B cell (primary cell): ENCODE results near the gene ENTPD1. TPM values are rescaled to one million over a fixed set of nuclear protein-coding genes. Genes with fewer than 3 reads are reported as not detected.

Experiments
- ATAC-seq: fragments of 200-7000 bp; cut with Tn5 transposase; one replicate; pipeline ENCODE4 v1.10.0; 2021; ENCODE audit warnings: low read depth, mild to moderate bottlenecking, moderate number of reproducible peaks, moderate library complexity
- CTCF ChIA-PET: fragments of 350-600 bp; sonication (Branson Sonifier 250); formaldehyde crosslinking; loops from one replicate; lab custom pipeline; 2021; ENCODE audit warnings: antibody characterized with exemption, inconsistent platforms; lab: Charles Lee
- POLR2A ChIA-PET: fragments of 350-600 bp; sonication (Branson Sonifier 250); formaldehyde crosslinking; loops from one replicate; lab custom pipeline; 2021; ENCODE audit warnings: antibody characterized with exemption; lab: Charles Lee
- DNase-seq: peaks from one replicate; pipeline ENCODE4 v3.0.0; 2013
- H2AFZ ChIP-seq: 2 replicates; pipeline ENCODE4 v1.6.1; 2012; ENCODE audit warnings: mild to moderate bottlenecking, low read depth, low read length; ENCODE audit not compliant: insufficient read depth, poor library complexity, severe bottlenecking
- H3K27ac ChIP-seq, 2 donors: 1 replicate in 1 of 2; 2 replicates in 1 of 2; pipeline ENCODE4 v1.5.1; 2012 to 2013; ENCODE audit warnings: low read length in 2 of 2, mild to moderate bottlenecking in 2 of 2, moderate library complexity in 1 of 2
- H3K27me3 ChIP-seq, 4 experiments: fragments of 200-600 bp in 1 of 4; sonication (generic) in 1 of 4; replicated peaks in 1 of 4; 1 replicate in 2 of 4; 2 replicates in 2 of 4; pipeline versions ENCODE4 v1.6.1 to v1.7.0; 2013 to 2016; ENCODE audit warnings: low read length in 3 of 4, mild to moderate bottlenecking in 2 of 4, mixed read lengths in 1 of 4, moderate library complexity in 1 of 4; ENCODE audit not compliant: insufficient read depth in 4 of 4, control insufficient read depth in 3 of 4; ENCODE audit errors: control extremely low read depth in 1 of 4
- H3K36me3 ChIP-seq, 2 experiments: replicated peaks in 1 of 2; 1 replicate in 1 of 2; 2 replicates in 1 of 2; pipeline versions ENCODE4 v1.6.1 to v1.7.1; 2013; ENCODE audit warnings: low read length in 1 of 2; ENCODE audit not compliant: insufficient read depth in 2 of 2, control insufficient read depth in 1 of 2; ENCODE audit errors: control extremely low read depth in 1 of 2, extremely low read depth in 1 of 2
- H3K4me1 ChIP-seq, 2 donors: fragments of 200-600 bp in 1 of 2; sonication (generic) in 1 of 2; 1 replicate in 1 of 2; 2 replicates in 1 of 2; pipeline versions ENCODE4 v1.5.1 to v1.6.1; 2013 to 2017; ENCODE audit warnings: low read length in 2 of 2; ENCODE audit not compliant: control insufficient read depth in 2 of 2, insufficient read depth in 2 of 2
- H3K4me2 ChIP-seq: replicated peaks from 2 replicates; pipeline ENCODE3; 2012; ENCODE audit warnings: mild to moderate bottlenecking, low read depth, low read length; ENCODE audit not compliant: poor library complexity, severe bottlenecking
- H3K4me3 ChIP-seq, 5 experiments: fragments of 200-600 bp in 1 of 5; sonication (generic) in 1 of 5; 1 replicate in 3 of 5; 2 replicates in 2 of 5; pipeline versions ENCODE4 v1.5.1 to v1.7.0; 2011 to 2016; ENCODE audit warnings: low read length in 4 of 5, mild to moderate bottlenecking in 4 of 5, low read depth in 2 of 5, control low read depth in 1 of 5, moderate library complexity in 1 of 5; ENCODE audit not compliant: insufficient read depth in 1 of 5; ENCODE audit errors: control extremely low read depth in 1 of 5, extremely low read depth in 1 of 5
- H3K79me2 ChIP-seq: fragments of 200-600 bp; sonication (generic); one replicate; pipeline ENCODE4 v1.6.0; 2016; ENCODE audit warnings: low read length; ENCODE audit not compliant: control insufficient read depth, insufficient read depth
- H3K9ac ChIP-seq: fragments of 200-600 bp; sonication (generic); 2 replicates; pipeline ENCODE4 v1.6.1; 2017; ENCODE audit warnings: mild to moderate bottlenecking, low read length, moderate library complexity
- H3K9me3 ChIP-seq, 3 donors: one replicate each; pipeline versions ENCODE4 v1.6.1 to v1.7.1; 2013; ENCODE audit warnings: low read length in 2 of 3; ENCODE audit not compliant: control insufficient read depth in 2 of 3, insufficient read depth in 1 of 3; ENCODE audit errors: control extremely low read depth in 1 of 3
- H4K20me1 ChIP-seq: 2 replicates; pipeline ENCODE4 v1.6.0; 2012; ENCODE audit warnings: mild to moderate bottlenecking, low read length; ENCODE audit not compliant: insufficient read depth, control insufficient read depth, poor library complexity, severe bottlenecking
- H3K27ac Mint-ChIP-seq: one replicate; pipeline ENCODE4 v1.8.0; 2021; ENCODE audit warnings: mixed read lengths
- H3K27me3 Mint-ChIP-seq: one replicate; pipeline ENCODE4 v1.8.0; 2021; ENCODE audit warnings: mixed read lengths
- H3K4me1 Mint-ChIP-seq: one replicate; pipeline ENCODE4 v1.8.0; 2021; ENCODE audit warnings: mixed read lengths
- H3K4me3 Mint-ChIP-seq: one replicate; pipeline ENCODE4 v1.8.0; 2021; ENCODE audit warnings: mixed read lengths
- H3K9me3 Mint-ChIP-seq: one replicate; pipeline ENCODE4 v1.8.0; 2022; ENCODE audit warnings: mixed read lengths; ENCODE audit not compliant: insufficient read depth
- EZH2 ChIP-seq: IDR thresholded peaks from 2 replicates; pipeline ENCODE4 v1.6.1; 2012; ENCODE audit warnings: borderline replicate concordance, low read depth, mild to moderate bottlenecking, moderate library complexity, low read length; ENCODE audit not compliant: insufficient read depth, poor library complexity, severe bottlenecking
- WGBS: methylation state at CpG from one replicate; pipeline ENCODE4 v1.1.5; 2013; ENCODE audit warnings: missing lambda C conversion rate; ENCODE audit not compliant: insufficient coverage; 5-methylcytosine and 5-hydroxymethylcytosine counted together
- intact Hi-C: fragments of 100-400 bp; cut with micrococcal nuclease; formaldehyde crosslinking; loops from one replicate; pipeline ENCODE4 v1.10.0; 2022
- polyA plus RNA-seq: library from polyadenylated mRNA; depleted of rRNA; stranded (reverse); fragments of >200 nt; gene quantifications from 2 replicates; pipeline ENCODE4 v1.2.3, GENCODE V29; 2012
- total RNA-seq, 2 donors: library from RNA; stranded (reverse); fragments of 120-200 nt in 1 of 2; gene quantifications; 1 replicate in 1 of 2; 2 replicates in 1 of 2; pipeline versions ENCODE4 v1.2.3 to v1.2.4, GENCODE V29; 2013 to 2022
- TF ChIP-seq, protein P1 (sequence below): fragments of 200-600 bp; IDR thresholded peaks from one replicate; pipeline ENCODE4 v1.8.0; 2022; ENCODE audit warnings: antibody characterized with exemption, mild to moderate bottlenecking

The ENTPD1 gene
- total and polyA plus RNA-seq, 2 donors (not counting 1 experiment from before 2014, with no cell fraction given): 25.9 to 96.3 TPM

DNA sequence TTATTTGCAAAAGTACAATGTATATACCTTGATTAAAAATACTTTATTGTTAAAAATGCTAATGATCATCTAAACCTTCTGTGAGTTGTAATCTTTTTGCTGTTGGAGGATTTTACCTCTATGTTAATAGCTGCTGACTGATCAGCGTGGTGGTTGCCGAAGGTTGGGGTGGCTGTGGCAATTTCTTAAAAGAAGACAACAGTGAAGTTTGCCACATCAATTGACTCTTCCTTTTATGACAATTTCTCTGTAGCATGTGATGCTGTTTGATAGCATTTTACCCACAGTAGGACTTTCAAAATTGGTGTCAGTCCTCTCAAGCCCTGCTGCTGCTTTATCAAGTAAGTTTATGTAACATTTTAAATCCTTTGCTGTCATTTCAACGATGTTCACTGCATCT is 16.9 kb upstream of the ENTPD1 start:
- no peaks in the 10 kb centered on the region for H3K27me3 ChIP-seq
- TF ChIP-seq, protein P1, sequence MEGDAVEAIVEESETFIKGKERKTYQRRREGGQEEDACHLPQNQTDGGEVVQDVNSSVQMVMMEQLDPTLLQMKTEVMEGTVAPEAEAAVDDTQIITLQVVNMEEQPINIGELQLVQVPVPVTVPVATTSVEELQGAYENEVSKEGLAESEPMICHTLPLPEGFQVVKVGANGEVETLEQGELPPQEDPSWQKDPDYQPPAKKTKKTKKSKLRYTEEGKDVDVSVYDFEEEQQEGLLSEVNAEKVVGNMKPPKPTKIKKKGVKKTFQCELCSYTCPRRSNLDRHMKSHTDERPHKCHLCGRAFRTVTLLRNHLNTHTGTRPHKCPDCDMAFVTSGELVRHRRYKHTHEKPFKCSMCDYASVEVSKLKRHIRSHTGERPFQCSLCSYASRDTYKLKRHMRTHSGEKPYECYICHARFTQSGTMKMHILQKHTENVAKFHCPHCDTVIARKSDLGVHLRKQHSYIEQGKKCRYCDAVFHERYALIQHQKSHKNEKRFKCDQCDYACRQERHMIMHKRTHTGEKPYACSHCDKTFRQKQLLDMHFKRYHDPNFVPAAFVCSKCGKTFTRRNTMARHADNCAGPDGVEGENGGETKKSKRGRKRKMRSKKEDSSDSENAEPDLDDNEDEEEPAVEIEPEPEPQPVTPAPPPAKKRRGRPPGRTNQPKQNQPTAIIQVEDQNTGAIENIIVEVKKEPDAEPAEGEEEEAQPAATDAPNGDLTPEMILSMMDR: no peak
- TF ChIP-seq EZH2: no peak
- no peaks in the 10 kb centered on the region for H3K9me3 ChIP-seq
- intact Hi-C loops: no loop called here
- ATAC-seq (no peak), DNase-seq (no peak)
- POLR2A ChIA-PET: no interaction called here
- peaks cover 36% of the 10 kb centered on the region for H3K4me1 Mint-ChIP-seq
- H3K27me3 Mint-ChIP-seq: no peaks in the 10 kb centered on the region
- WGBS: no CpG with 5 or more reads among the region's 3 CpGs
- no peak overlapping the region for H2AFZ ChIP-seq
- CTCF ChIA-PET: interaction anchor here (1.3 to 11.1 kb wide), 4 partner anchors 18 to 103 kb away, joined by 3 to 115 read pairs (median 46); partner anchors contain the start of genes ENTPD1 and TCTN3
- peaks cover 21 to 26% of the 10 kb centered on the region in 2 donors for H3K4me1 ChIP-seq
- no peaks in the 10 kb centered on the region for H3K36me3 ChIP-seq
- H3K9me3 Mint-ChIP-seq: no peaks in the 10 kb centered on the region
- H3K4me2 ChIP-seq: no peak overlapping the region
- H3K4me3 Mint-ChIP-seq: no peak overlapping the region
- H3K27ac ChIP-seq: no peak overlapping the region
- H4K20me1 ChIP-seq: no peaks in the 10 kb centered on the region
- H3K27ac Mint-ChIP-seq: no peak overlapping the region
- no peak overlapping the region for H3K9ac ChIP-seq
- H3K79me2 ChIP-seq: peaks cover 11% of the 10 kb centered on the region
- H3K4me3 ChIP-seq: no peak overlapping the region

DNA sequence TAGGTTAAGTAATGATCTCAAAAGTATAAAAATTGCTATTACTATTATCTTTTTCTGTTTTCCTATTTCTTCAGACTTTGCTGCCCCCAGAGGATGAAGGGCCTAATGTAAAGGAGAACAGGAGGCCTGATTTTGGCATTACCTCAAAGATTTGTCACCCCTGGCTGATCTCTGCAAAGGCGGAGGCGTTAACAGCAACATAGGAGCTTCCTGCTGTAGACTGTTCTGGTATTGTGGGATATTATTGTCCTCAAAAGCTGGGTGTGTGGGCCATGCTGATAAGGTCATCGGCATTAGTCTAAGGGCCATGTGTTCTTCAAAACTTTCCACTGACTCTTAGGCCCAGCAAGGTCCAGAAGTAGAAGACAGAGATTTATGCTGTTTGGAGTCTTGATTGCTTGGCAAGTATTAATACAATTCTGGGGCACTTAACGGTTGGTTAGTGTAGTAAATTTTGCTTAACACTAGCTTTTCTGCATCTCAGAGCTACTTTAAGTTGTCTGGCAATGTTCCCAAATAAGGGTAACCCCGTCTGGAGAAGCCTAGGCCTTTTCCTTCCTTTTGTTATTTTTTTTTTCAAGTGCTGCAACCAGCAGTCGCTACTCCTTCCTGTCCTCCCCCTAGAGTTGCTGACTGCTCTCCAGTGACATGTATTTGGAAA is 14.0 kb upstream of the ENTPD1 start:
- H3K4me2 ChIP-seq: peak overlapping the region; percentile 67
- Mint-ChIP-seq H3K9me3 (peaks cover 3% of the 10 kb centered on the region), H3K4me3 (peak overlapping the region; percentile 90), H3K4me1 (peaks cover 55% of the 10 kb centered on the region), H3K27ac (peak overlapping the region; percentile 98), H3K27me3 (no peaks in the 10 kb centered on the region)
- H3K27me3 ChIP-seq: no peaks in the 10 kb centered on the region
- ATAC-seq (peak; percentile 84), DNase-seq (peak; percentile 79)
- H2AFZ ChIP-seq: peak overlapping the region; percentile 53
- no peak for TF ChIP-seq EZH2
- TF ChIP-seq, protein P1: peak; percentile 66
- WGBS: 5% methylated on average over 4 of the region's 6 CpGs
- H3K36me3 ChIP-seq: no peaks in the 10 kb centered on the region
- intact Hi-C loops: loop anchor here (1.0 to 10.0 kb wide), 3 partner anchors 48 to 447 kb away; partner anchors contain the start of gene PDLIM1
- H3K27ac ChIP-seq: peak overlapping the region; percentile 76 to 78
- CTCF ChIA-PET: interaction anchor here (0.6 to 11.1 kb wide), 16 partner anchors 12 to 123 kb away, joined by 3 to 115 read pairs (median 6); partner anchors contain the start of genes ENTPD1 and TCTN3
- H3K9ac ChIP-seq: peak overlapping the region; percentile 55
- POLR2A ChIA-PET: interaction anchor here (0.6 to 6.0 kb wide), 4 partner anchors 12 to 91 kb away, joined by 3 to 41 read pairs (median 6); partner anchors contain the start of genes ENTPD1 and TCTN3
- peak overlapping the region; percentile 7 to 63 (median 49) for H3K4me3 ChIP-seq
- peaks cover 44 to 48% of the 10 kb centered on the region in 2 donors for H3K4me1 ChIP-seq
- peaks cover 37% of the 10 kb centered on the region for H3K79me2 ChIP-seq
- no peaks in the 10 kb centered on the region for H4K20me1 ChIP-seq
- no peaks in the 10 kb centered on the region for H3K9me3 ChIP-seq
